Activated CD4-positive, alpha-beta T cell treated with anti-CD3 and anti-CD28 coated beads for 24 hours (primary cell): ENCODE data around the gene CTDSPL.

Source experiments
- DNase-seq, 2 donors: peaks; one replicate each; pipeline ENCODE4 v3.0.0-alpha.2; 2020; ENCODE audit warnings: low read depth in 2 of 2

CTDSPL gene

DNA sequence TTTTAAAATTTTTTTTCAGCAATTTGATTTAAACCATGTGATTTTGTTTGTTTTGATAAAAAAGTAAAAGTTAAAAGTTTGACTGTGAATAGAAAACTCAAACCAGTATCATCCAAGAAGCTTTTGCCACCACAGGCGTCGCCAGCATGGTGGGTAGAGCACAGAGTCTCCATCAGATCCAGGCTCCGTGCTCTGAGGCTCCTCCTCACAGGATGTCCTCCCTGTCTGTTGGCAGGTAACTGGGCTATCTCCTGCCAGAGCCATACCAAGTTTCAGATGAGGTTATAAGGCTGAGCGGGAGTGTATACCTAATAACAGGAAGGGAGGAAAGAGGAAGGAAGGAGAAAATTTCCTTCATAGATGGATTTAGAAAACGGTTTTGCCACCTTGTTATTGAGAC, 28.8 kb downstream of the CTDSPL start:
- DNase-seq = no peak

DNA sequence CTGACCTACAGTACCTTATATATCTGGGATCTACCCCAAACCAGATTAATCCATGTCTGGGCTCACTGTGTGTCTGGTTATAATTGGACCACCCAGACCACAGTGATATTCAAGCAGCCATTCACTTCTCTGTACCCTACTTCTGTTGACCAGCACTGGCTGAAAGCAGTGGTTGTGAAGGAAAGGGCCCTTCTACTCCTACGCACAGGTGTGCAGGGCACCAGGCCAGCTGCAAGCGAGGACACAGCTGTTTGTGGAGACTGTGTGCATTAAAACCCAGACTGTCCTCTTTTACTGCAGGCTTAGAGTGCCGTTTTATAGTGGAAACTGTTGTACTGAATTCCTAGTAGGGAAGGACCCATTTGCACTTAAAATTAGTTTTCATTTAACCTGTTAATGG, 29.5 kb downstream of the CTDSPL start:
- no peak for DNase-seq

DNA sequence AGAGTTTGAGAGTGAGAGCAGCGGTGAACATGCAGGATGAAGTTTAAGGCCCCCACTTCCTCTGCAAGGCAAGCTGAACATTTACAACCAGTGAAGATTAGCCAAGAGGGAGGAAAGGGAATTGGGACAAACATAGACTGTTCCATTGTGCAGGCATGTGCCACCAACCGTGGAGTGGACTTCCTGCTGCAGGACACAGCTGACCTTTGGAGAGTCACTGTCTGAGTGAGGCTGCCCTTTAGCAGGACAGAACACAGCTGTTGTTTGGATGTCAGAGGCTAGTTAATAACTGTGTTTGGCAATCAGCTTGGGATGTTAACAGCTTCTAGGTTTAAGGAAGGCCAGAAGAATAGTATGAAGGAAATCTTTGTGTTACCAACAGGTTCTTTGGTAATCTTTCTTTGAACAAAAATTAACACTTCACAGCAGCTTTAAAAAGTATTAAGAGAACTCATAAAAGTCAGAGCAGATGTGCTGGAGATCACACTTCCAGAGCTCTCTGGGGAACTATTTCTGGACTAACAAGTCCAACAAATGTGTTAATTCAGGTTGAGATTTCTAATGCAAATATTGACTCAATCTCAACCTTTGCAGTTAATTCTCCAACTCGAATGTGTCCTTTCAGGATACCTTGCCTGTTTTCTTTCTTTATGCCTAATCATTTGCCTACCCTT, 31.4 kb downstream of the CTDSPL start:
- no peak for DNase-seq

DNA sequence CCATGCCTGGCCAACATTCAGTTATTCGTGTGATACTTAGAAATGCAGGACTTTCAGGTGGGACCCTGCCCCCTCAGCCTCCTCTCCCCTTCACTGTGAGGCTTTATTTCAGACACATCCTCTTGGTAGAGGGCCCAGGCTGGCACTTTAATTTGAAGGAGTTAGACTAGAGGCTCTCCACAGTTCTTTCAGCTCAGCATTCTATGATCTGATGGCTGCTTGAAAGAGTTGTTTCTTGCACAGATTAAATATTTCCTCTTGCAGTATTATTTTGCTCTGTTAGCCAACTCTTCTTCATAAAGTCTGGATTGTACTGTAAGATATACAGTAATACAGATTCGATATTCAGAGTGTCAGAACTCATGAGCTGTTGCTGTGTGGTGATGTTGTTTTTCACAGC, 35.1 kb downstream of the CTDSPL start:
- DNase-seq = no peak

DNA sequence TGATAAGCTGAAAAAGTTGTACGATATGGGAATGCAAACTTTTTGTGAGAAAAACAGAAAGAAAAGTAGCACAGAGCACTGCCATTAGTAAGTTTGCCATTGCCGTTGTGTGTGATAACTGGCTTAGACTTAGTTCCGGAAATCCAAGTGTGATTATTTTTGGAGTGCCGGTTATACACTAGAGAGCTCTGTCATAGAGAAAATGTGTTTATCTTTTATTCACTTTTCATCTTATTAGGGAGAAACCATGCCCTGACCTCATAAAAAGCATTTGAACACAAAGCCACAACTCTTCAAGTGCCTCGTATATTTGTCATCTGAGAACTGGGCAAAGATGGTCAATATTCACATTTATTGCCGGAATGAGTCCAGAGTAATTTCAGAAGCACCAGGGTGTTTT, 36.1 kb downstream of the CTDSPL start:
- no peak for DNase-seq

DNA sequence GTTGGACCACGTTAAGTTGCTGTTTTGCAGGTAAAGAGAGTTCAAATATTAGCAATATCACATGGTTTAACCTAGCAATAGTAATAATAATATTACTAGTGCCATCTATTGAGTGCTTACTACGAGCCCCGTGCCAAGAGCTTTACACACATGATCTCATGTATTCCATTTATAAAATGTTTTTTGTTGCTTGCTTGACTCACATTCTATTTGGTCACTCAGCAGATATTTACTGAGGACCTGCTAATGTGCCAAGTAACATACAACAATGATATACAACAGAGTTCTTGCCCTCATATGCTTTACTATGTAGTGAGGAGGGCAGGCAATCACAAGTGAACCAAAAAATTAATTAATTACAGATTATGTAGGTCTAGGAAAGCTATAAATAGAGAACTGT, 36.7 kb downstream of the CTDSPL start:
- no peak for DNase-seq

DNA sequence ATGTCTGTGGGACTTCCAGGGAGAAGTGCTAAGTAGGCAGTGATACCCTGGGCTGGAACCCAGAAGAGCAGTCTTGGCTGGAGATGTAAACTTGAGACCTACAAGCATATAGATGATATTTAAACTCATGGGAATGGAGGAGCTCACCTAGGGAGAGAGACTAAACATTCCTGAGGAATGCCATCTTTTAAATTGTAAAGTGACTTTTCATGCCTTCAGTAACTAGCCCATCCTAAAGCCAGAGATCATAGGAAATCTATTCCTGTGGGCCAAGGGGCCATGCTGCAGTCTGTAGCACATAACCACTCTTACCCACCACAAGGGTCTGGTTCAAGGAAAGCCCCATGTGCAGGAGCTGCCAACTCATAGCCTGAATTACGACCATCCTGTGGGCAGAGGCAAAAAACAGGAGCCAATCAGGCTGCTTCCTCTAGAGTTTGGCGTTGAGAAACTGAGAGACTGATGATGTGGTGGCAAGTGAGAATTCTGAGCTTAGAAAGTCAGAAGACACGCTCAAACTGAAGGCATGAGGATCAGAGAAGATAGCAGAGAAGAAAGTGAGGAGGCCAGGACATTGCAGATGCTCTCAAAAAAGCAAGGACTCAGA, 37.5 kb downstream of the CTDSPL start:
- no peak for DNase-seq

DNA sequence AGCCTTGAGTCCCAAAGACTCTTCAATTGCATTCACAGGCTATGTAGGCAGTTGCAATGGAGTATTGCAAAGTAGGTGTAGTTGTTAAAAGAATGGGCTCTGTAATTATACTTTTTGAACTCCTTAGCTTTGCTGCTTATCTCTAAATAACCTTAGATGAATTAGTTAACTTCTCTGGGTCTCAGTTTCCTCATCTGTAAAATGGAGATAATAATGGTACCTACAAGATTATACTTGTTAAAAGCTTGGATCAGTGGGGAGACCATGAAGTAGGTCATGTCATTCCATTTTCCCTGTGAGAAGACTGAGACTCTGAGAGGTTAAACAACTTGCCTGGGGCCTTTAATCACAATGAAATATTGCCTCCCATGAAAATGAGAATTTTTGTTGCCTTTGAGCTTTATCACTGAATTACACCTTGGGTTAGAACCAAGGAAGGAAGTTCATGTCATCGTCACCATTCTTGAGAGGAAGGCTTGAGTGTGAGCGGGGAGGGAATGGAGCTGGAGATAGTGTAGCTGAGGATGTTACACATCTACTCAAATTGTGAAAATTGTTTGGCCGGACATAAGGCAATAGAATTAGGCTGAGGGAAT, 38.1 kb downstream of the CTDSPL start:
- DNase-seq = no peak

DNA sequence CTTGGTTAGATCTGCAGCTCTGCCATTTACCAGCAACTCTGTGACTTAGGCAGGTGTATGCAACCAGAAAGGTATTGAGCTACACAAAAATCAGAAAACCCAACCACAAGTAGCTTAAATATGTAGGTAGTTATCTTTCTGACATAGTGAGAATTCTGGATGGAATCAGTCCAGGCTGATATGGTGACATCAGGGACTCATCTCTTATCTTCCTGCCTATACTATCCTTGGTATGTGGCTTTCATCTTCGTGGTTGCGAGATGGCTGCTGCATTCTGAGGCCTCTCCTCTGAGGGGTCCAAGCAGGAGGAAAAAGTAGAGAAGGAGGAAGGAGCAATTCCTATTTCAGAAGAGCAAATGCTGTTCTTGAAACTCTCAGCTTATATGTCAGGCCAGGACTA, 40.0 kb downstream of the CTDSPL start:
- DNase-seq = no peak

DNA sequence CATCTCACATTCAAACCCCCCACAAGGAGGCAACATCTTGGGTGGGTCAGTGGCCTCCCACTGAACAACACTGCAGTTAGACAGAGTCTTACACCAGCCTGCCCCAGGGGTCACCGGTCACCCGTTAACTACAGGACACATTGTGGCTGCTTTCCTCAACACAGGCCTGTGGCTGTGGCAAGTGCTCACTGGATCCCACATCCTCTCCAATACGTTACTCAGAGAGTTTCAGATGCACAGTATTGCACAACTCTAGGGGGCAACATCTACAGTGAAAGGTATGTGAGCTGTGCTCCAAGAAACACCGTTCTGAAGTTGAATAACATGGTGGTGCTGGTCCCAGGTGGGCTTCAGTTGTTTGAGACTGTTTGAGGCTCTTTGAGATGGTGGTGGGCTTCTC, 41.0 kb downstream of the CTDSPL start:
- DNase-seq = no peak

DNA sequence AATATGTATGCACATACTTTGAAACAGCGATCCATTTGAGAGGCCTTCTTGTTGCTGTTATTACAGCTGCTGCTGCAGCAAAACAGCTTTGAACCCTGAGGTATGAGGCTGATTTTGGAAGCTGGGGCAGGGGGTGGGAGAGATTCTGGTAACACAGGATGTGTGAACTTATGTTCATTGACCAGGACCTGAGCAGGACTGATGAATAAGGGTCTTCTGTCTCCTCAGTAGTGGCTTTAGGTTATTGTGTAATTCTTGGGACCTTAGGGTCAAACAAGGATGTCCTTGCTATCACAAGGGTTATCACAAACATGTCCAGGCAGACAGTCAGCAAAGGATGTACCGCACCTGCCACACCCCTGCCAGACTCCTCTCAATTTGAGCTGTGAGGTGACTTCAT, 41.6 kb downstream of the CTDSPL start:
- DNase-seq = no peak

DNA sequence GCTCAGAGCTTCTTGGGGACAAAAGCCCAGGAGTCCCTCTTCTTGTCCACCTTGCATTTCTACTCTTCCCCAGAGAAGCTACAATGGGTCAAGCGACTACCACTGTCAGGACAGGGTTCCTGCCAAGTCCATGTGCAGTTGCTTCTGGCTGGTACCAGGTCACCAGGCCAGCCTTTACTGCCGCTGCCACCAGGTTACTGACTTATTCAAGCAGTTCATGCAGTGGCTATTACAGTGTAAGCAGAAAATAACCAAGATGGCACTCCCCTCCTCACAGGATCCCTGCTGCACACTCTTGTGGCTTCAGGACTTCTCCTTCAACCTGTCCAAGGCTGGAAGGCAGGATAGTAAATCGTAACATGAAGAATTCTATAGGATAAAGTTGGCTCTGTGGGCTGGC, 42.1 kb downstream of the CTDSPL start:
- DNase-seq = no peak

DNA sequence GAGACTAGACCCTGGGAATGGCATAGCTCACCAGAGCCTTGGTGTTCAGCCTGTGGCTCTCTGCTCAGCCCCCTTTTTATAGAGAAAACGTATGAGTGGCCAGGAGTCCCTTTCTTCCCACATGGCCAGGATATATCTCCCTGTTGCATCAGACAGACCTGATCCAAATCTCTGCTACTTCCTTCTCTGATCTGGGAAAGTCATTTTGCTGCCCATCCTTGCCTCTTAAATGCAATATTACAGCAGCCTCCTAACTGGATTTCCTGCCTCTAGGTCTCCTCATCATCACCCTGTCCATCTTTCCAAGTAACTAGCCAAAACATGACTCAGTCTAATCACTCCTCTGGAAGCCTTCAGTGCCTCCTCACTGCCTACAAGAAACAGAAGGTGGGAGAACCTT, 42.9 kb downstream of the CTDSPL start:
- DNase-seq = no peak

DNA sequence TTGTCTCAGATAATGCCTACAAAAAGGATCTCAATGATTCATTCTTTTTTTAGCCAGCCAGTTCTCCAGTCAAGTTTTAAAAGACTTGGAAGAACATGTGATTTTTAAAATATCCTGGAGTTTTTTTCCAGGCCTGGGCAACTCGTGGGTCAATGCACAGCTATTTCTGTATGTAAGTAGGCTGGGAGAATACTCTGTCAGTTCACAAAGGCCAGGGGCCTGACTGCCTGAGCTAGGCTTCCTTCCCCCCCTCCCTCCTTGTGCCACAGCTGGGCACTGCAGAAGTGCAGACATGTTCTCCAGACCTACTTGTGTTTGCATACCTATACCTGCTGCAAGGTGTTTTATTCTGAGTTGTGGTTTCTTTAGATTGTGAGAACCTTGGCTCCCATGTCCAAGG, 43.7 kb downstream of the CTDSPL start:
- DNase-seq = no peak

DNA sequence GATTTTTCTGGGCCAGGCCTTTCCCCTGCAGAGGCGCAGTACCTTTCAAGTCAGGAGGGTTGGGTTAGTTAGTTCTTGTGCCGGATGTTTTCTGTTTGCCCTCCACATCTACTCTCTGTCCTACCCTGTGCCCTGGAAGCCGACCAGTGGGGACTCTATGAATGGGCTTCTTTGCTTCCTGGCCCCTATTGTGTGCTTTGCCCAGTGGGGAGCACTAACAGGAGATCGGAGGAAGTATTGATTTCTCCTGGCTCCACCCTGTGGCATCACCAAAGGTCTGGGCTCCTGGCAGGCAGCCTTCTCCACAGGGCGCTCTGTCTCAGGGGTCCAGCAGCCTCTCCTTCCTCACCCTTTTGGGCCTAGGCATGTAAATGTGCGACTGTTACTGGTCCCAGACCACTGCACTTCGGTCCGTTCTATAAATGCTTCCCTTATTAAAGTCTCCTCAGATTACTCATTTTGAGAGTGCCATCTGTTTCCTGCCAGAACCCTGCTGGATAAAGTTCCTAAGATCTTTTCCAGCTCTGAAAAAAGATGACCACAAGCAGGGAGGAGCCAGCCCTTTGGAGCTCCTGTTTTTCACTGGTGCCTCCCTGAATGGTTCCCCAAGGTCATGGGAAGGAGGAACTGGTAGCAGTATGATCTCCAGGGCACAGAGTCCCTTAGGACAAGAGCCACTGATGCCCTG, 44.5 kb downstream of the CTDSPL start:
- no peak for DNase-seq

DNA sequence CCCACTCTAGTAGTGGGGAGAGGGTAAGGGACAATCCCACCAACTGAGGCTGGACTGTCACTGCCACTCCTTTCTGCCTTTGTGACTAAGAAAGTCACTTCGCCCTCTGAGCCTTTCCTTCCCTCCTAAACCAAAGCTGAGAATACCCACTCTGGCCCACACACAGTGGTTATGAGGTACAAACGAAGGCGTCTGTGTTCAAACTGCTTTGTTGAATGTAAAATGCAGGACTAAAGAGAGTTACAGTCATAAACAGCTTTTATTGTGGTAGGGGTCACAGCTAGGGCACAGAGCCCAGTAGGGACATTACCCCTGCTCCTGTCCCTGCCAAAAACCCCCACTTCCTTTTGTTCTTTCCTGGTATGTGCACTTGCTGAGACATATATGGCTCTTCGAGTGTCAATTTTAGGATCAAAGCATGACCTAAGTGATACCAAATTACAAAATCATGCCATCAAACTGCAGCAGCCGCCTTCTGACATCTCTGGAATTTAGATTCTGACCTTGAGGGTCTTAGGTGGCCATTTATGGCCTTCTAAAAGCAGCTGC, 45.1 kb downstream of the CTDSPL start:
- DNase-seq = no peak

DNA sequence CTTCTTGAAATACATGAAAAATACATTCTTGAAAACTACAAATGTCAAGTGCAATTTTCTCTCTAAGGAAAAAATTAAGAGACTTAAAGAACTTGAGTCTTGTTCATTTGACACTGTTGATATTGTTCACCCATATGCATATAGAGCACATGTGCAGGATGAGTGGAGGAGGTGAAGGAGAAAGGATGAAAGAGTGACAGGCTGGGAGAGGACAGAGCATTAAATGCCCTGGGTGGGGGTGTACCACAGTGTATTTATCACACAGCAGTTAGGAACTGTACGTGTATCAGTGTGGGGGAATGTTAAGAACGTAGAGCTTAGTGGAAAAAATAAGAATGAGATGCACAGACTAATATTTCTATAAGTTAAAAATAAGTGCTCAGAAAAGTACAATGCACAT, 45.7 kb downstream of the CTDSPL start:
- no peak for DNase-seq

DNA sequence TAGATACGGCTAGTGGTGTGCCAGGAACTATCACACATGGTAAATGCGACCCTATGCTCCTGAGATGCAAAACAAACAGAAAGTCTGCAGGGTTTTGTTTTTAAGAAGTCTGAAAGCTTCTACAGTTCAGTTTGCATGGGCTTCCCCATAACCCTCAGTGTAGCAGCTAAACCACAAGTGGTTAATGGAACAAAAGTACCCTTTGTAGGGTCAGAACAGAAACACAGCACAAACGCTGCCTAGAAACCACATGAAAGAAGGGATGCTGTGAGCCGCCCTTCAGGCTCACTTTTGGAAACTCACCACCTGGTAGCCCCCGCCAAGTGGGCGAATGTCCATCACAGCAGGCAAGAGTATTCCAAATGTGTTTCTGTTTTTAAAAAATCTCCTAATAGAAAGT, 46.2 kb downstream of the CTDSPL start:
- no peak for DNase-seq

DNA sequence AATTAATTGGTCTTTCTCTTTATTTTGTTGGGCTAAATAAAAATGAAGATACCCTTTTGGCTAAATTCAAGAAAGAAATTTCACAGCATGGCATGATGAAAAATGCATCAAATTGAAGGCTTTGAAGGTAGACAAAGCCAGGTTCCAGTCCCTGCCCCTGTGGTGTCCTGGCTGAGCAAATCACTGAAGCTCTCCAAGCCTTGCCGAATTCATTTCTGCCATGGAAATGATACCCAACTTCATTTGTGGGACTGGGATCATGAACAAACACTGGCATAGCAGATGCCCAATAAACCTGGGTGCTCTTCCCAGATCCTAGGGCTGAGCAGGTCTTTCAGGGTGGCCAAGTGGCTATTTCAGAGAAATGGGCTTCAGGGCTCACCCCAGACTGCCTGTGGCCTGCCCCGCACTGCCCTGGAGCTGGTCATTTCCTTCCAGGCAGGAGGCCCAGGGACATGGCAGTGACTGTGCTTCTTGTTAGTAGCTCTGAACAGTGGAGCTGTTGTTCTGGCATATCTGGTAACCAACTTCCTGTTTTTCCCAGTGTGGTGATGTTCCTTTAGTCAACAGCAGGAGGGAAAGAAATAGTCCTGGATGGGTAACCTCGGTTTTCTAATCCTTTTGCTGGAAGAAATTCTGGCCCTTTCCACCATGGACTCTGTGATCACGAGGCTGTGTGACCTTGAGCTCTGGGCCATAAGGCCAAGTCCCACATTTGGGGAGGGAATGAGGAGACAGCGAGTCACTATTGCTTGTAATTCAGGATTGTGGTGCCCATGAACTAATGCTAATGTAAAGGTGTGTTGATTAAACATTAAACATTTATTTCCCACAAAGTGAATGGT, 47.6 kb downstream of the CTDSPL start:
- no peak for DNase-seq

DNA sequence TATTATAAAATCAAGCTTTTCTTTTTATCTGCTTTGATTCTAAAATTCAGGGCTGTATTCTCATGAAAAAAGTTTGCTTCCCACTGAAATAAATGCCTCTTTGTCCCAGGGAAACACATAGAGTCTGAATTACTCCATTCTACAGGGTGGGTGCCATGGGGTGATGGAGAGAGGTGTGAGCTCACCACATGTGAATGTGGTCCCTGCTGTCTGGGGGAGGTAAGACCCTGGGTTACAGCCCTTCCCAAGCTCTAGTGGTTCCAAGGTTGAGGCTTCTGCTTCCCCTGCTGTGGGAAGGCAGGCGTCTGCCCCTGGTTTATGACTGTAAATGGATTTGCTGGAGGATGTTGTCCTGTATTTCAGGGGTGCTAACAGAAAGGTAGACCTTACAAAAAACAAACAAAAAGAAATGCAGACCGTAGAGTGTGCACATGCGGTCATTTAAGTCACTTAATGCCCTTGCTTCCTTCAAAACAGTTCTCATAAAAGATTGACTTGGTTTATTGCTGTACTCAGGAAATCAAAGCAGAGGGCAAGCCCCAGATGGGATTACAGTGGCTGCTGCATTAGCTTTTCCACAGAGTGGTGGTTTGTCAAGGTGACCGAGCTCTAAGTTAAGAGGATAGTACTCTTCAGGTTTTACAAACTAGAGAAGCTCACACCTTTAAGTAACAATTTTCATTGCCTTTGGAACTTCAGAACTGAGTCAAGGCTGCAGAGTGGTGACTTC, 49.2 kb downstream of the CTDSPL start:
- DNase-seq = no peak

DNA sequence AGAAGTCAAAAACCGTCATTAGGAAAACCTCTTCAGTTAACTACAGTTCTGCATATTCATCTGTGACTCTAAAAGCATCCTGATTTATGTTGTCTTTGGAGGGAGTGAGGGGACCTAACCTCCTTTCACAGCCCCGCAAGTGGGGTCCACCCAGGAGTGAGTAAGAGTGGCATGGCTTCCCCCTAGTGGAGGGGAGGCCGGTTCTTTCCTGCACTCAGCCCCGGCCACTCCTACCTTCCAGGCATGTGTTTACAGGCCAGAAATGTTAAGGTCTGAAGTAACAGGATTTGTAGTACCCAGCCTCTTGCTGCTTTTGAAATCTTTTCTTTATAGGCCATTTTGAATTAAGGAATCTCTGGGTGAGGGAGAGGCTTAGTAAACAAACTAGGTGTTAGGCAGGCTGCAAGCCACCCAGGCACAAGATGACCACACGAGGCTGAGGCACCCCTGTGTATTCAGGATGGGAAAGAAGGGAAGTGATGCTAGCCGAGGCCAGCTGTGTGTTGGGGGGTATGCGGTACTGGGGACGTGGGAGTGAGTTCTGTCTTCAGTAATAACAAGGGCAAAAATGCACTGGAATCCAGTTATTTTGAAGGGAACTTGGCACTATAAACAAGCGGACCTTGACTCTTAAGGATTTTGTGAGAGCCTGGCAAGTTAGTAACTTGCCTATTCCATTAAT, 50.5 kb downstream of the CTDSPL start:
- DNase-seq = no peak
